HepG2 (cell line): ENCODE measurements around the gene FITM2. TPM values are rescaled to one million over a fixed set of nuclear protein-coding genes. Genes with fewer than 3 reads are reported as not detected.
A peak's percentile ranks its signal among the peaks of the same experiment; 100 is the strongest.

Experiments
- ATF2 ChIP-seq: sonication (generic); formaldehyde crosslinking; IDR thresholded peaks from 2 replicates; pipeline ENCODE4 v1.4.0; 2020; ENCODE audit warnings: missing genetic modification reagents
- CCDC6 ChIP-seq: sonication (generic); formaldehyde crosslinking; IDR thresholded peaks from 2 replicates; pipeline ENCODE4 v1.8.1; 2022; ENCODE audit warnings: mild to moderate bottlenecking, missing genetic modification reagents, moderate library complexity
- FOXA1 ChIP-seq, 2 experiments: fragments of 450-650 bp in 1 of 2; sonication (generic) in 1 of 2; formaldehyde crosslinking in 1 of 2; IDR thresholded peaks; 2 replicates each; pipeline versions ENCODE4 v1.4.0 to v1.6.1; 2016 to 2020; ENCODE audit warnings: missing genetic modification reagents in 1 of 2
- GZF1 ChIP-seq: sonication (generic); formaldehyde crosslinking; IDR thresholded peaks from 2 replicates; pipeline ENCODE4 v1.5.1; 2020; ENCODE audit warnings: mild to moderate bottlenecking, missing genetic modification reagents
- LCORL ChIP-seq, 2 experiments: fragments of 450-650 bp in 1 of 2; sonication (generic) in 1 of 2; formaldehyde crosslinking in 1 of 2; IDR thresholded peaks; 2 replicates each; pipeline versions ENCODE4 v1.5.0 to v1.6.1; 2017 to 2020; ENCODE audit warnings: antibody characterized with exemption in 1 of 2, missing genetic modification reagents in 1 of 2
- MEF2D ChIP-seq: sonication (generic); formaldehyde crosslinking; IDR thresholded peaks from 2 replicates; pipeline ENCODE4 v1.5.1; 2020; ENCODE audit warnings: mild to moderate bottlenecking, missing genetic modification reagents
- MIER2 ChIP-seq: IDR thresholded peaks from 2 replicates; pipeline ENCODE4 v1.6.1; 2016; ENCODE audit warnings: missing biosample characterization, missing genetic modification reagents
- MXD4 ChIP-seq: IDR thresholded peaks from 2 replicates; pipeline ENCODE4 v1.6.1; 2016; ENCODE audit warnings: mild to moderate bottlenecking, missing biosample characterization, missing genetic modification reagents
- PRMT3 ChIP-seq: sonication (generic); formaldehyde crosslinking; IDR thresholded peaks from 2 replicates; pipeline ENCODE4 v1.8.1; 2022; ENCODE audit warnings: low read depth, mild to moderate bottlenecking, moderate library complexity, missing genetic modification reagents, borderline replicate concordance
- RBFOX2 ChIP-seq: fragments of 200-400 bp; formaldehyde crosslinking; IDR thresholded peaks from 2 replicates; pipeline ENCODE4 v1.6.1; 2017; ENCODE audit warnings: low read depth, mild to moderate bottlenecking, low read length
- SIX1 ChIP-seq: sonication (generic); formaldehyde crosslinking; IDR thresholded peaks from 2 replicates; pipeline ENCODE4 v1.4.0; 2020; ENCODE audit warnings: missing genetic modification reagents, borderline replicate concordance
- SMC3 ChIP-seq: IDR thresholded peaks from 2 replicates; pipeline ENCODE4 v1.6.1; 2011; ENCODE audit warnings: low read length, improper control_type of control experiment
- SNRNP70 ChIP-seq: fragments of 200-400 bp; formaldehyde crosslinking; IDR thresholded peaks from 2 replicates; pipeline ENCODE4 v1.6.1; 2017; ENCODE audit warnings: mild to moderate bottlenecking, low read depth, low read length, moderate library complexity
- TCF12 ChIP-seq, 2 experiments: fragments of 450-650 bp in 1 of 2; sonication (generic) in 1 of 2; formaldehyde crosslinking in 1 of 2; IDR thresholded peaks; 2 replicates each; pipeline versions ENCODE4 v1.6.1 to v1.8.0; 2017 to 2022; ENCODE audit warnings: antibody characterized with exemption in 1 of 2, mild to moderate bottlenecking in 1 of 2, missing genetic modification reagents in 1 of 2, moderate library complexity in 1 of 2
- TMF1 ChIP-seq: sonication (generic); formaldehyde crosslinking; IDR thresholded peaks from 2 replicates; pipeline ENCODE4 v1.8.1; 2022; ENCODE audit warnings: low read depth, missing genetic modification reagents
- ZNF124 ChIP-seq: sonication (generic); formaldehyde crosslinking; IDR thresholded peaks from 2 replicates; pipeline ENCODE4 v1.4.0; 2020; ENCODE audit warnings: missing genetic modification reagents
- ZNF260 ChIP-seq: sonication (generic); formaldehyde crosslinking; IDR thresholded peaks from 2 replicates; pipeline ENCODE4 v1.4.0; 2020; ENCODE audit warnings: missing genetic modification reagents, low read depth, mild to moderate bottlenecking, borderline replicate concordance
- ZNF30 ChIP-seq: sonication (generic); formaldehyde crosslinking; IDR thresholded peaks from 2 replicates; pipeline ENCODE4 v1.5.0; 2020; ENCODE audit warnings: mild to moderate bottlenecking, missing genetic modification reagents
- ZNF441 ChIP-seq: sonication (generic); formaldehyde crosslinking; IDR thresholded peaks from 2 replicates; pipeline ENCODE4 v1.7.0; 2021; ENCODE audit warnings: missing genetic modification reagents, borderline replicate concordance
- ZNF841 ChIP-seq: sonication (generic); formaldehyde crosslinking; IDR thresholded peaks from 2 replicates; pipeline ENCODE4 v1.8.1; 2023; ENCODE audit warnings: missing genetic modification reagents, borderline replicate concordance
- ZSCAN25 ChIP-seq: sonication (generic); formaldehyde crosslinking; IDR thresholded peaks from 2 replicates; pipeline ENCODE4 v1.8.0; 2022; ENCODE audit warnings: mild to moderate bottlenecking, missing genetic modification reagents
- polyA plus RNA-seq, 8 experiments: library from polyadenylated mRNA; depleted of rRNA in 3 of 8; stranded (reverse) in 7 of 8; unstranded in 1 of 8; fragments of >200 nt; fragmentation: Illumina TruSeq in 4 of 8; extraction: Trizol in 4 of 8; gene quantifications; 2 replicates each; pipeline versions ENCODE4 v1.2.1 to v1.2.3, GENCODE V29; 2011 to 2016; ENCODE audit warnings: low read depth in 4 of 8, missing spikeins in 1 of 8, mixed read lengths in 1 of 8; ENCODE audit not compliant: insufficient read depth in 1 of 8
- total RNA-seq, 5 experiments: library from RNA; depleted of rRNA; stranded (reverse); fragments of >200 nt; fragmentation: Illumina TruSeq; extraction: Trizol; gene quantifications; 2 replicates each; pipeline ENCODE4 v1.2.3, GENCODE V29; 2016; ENCODE audit warnings: low read depth in 1 of 5
- TF ChIP-seq, protein P1 (sequence below): sonication (generic); formaldehyde crosslinking; IDR thresholded peaks from 2 replicates; pipeline ENCODE4 v1.4.0; 2020; ENCODE audit warnings: mild to moderate bottlenecking, missing genetic modification reagents
- TF ChIP-seq, protein P2 (sequence below): sonication (generic); formaldehyde crosslinking; IDR thresholded peaks from 2 replicates; pipeline ENCODE4 v1.5.1; 2020; ENCODE audit warnings: missing genetic modification reagents, mild to moderate bottlenecking, borderline replicate concordance
- TF ChIP-seq, protein P3 (sequence below): sonication (generic); formaldehyde crosslinking; IDR thresholded peaks from 2 replicates; pipeline ENCODE4 v1.8.1; 2023; ENCODE audit warnings: mild to moderate bottlenecking, inconsistent platforms, moderate library complexity, missing genetic modification reagents, borderline replicate concordance

Gene FITM2
- total and polyA plus RNA-seq, 2 of the 13 experiments (the other 11 are each of a cell fraction or from before 2014, with no cell fraction given), result 9.6 to 24.5 TPM

DNA sequence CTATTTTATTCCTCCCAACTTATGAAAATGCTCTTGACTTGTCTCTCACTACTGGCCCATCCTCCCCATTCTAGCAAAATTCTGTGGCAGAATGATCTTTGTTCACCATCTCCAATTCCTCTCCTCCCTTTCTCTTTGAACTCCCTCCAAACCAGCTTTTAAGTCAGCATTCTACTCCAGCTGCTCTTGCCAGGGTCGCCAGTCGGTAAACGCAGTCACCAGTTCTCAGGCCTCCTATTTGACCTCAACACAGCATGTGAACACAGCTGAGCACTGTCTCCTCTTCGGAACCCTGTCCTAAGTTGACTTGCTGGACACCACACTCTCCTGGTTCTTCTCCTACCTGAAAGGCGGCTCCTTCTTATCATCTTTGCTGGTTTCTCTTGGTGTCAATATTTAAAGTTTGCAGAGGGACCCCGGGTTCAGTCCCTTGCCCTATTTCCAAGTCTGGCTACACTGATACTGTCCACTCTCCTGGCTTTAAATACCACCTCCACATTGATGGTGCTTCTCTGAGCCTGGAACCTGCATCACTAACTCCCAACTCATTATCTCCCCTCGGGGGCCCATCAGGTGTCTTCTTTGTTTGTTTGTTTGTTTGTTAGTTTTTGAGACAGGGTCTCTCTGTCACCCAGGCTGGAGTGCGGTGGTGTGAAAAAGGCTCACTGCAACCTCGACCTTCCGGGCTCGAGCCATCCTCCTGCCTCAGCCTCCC lies 36.5 kb downstream of the FITM2 start (continued):
- no peak; the same call in 1 of the 2 replicates for TF ChIP-seq SMC3
- no peak; the same call in 1 of the 2 replicates for TF ChIP-seq ATF2
- no peak for TF ChIP-seq SNRNP70
- TF ChIP-seq MIER2 (CRISPR knock-in tag), result peak; percentile 88
- TF ChIP-seq CCDC6 (CRISPR knock-in tag), result no peak
- TF ChIP-seq PRMT3 (CRISPR knock-in tag), result no peak
- TF ChIP-seq LCORL (IDR thresholded peaks at IDR 0.05), result peak; percentile 79
- TF ChIP-seq LCORL (CRISPR knock-in tag; IDR thresholded peaks at IDR 0.05), result no peak; the same call in 1 of the 2 replicates
- no peak for TF ChIP-seq TMF1 (CRISPR knock-in tag)
- no peak for TF ChIP-seq TCF12 (IDR thresholded peaks at IDR 0.05)
- TF ChIP-seq TCF12 (CRISPR knock-in tag; IDR thresholded peaks at IDR 0.05), result no peak
- TF ChIP-seq ZNF841 (CRISPR knock-in tag), result no peak
- TF ChIP-seq, protein P1, sequence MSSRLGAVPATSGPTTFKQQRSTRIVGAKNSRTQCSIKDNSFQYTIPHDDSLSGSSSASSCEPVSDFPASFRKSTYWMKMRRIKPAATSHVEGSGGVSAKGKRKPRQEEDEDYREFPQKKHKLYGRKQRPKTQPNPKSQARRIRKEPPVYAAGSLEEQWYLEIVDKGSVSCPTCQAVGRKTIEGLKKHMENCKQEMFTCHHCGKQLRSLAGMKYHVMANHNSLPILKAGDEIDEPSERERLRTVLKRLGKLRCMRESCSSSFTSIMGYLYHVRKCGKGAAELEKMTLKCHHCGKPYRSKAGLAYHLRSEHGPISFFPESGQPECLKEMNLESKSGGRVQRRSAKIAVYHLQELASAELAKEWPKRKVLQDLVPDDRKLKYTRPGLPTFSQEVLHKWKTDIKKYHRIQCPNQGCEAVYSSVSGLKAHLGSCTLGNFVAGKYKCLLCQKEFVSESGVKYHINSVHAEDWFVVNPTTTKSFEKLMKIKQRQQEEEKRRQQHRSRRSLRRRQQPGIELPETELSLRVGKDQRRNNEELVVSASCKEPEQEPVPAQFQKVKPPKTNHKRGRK (CRISPR knock-in tag), result no peak
- TF ChIP-seq ZNF124, result peak; percentile 67; the same call in 1 of the 2 replicates
- TF ChIP-seq ZSCAN25 (CRISPR knock-in tag), result no peak
- no peak for TF ChIP-seq RBFOX2
- no peak for TF ChIP-seq ZNF260 (CRISPR knock-in tag)
- no peak; the same call in 1 of the 2 replicates for TF ChIP-seq MXD4 (CRISPR knock-in tag)
- no peak for TF ChIP-seq ZNF441 (CRISPR knock-in tag)
- no peak for TF ChIP-seq FOXA1 (IDR thresholded peaks at IDR 0.05)
- peak; percentile 87 for TF ChIP-seq FOXA1 (CRISPR knock-in tag; IDR thresholded peaks at IDR 0.05)
- TF ChIP-seq, protein P2, sequence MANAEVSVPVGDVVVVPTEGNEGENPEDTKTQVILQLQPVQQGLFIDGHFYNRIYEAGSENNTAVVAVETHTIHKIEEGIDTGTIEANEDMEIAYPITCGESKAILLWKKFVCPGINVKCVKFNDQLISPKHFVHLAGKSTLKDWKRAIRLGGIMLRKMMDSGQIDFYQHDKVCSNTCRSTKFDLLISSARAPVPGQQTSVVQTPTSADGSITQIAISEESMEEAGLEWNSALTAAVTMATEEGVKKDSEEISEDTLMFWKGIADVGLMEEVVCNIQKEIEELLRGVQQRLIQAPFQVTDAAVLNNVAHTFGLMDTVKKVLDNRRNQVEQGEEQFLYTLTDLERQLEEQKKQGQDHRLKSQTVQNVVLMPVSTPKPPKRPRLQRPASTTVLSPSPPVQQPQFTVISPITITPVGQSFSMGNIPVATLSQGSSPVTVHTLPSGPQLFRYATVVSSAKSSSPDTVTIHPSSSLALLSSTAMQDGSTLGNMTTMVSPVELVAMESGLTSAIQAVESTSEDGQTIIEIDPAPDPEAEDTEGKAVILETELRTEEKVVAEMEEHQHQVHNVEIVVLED (CRISPR knock-in tag), result 0 out of 2 replicates have a peak, but pooled peaks have one; percentile 44
- peak; percentile 60 for TF ChIP-seq SIX1
- TF ChIP-seq ZNF30 (CRISPR knock-in tag), result no peak
- TF ChIP-seq GZF1 (CRISPR knock-in tag), result no peak
- TF ChIP-seq, protein P3, sequence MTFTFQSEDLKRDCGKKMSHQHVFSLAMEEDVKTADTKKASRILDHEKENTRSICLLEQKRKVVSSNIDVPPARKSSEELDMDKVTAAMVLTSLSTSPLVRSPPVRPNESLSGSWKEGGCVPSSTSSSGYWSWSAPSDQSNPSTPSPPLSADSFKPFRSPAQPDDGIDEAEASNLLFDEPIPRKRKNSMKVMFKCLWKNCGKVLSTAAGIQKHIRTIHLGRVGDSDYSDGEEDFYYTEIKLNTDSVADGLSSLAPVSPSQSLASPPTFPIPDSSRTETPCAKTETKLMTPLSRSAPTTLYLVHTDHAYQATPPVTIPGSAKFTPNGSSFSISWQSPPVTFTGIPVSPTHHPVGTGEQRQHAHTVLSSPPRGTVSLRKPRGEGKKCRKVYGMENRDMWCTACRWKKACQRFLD (CRISPR knock-in tag), result no peak
- TF ChIP-seq MEF2D (CRISPR knock-in tag), result no peak
